HEK293 (cell line): ENCODE data around the gene ACBD3.
"Not testable (repeated sequence)": the region's sequence is repeated elsewhere in the genome, so short reads cannot be mapped to it uniquely, and the experiment has no call there.

ENCODE experiments used
- CTCF ChIA-PET: fragments of 350-600 bp; formaldehyde crosslinking; extraction: SDS; loops from one replicate; lab custom pipeline; 2021; ENCODE audit warnings: antibody characterized with exemption; lab: Yijun Ruan, JAX
- POLR2A ChIA-PET: fragments of 300-600 bp; formaldehyde crosslinking; extraction: SDS; loops from one replicate; lab custom pipeline; 2020; ENCODE audit warnings: antibody characterized with exemption, inconsistent platforms; lab: Yijun Ruan, JAX
- H3K27ac ChIP-seq: fragments of 200-500 bp; sonication (Bioruptor generic); 2 replicates; pipeline ENCODE4 v1.5.1; 2014; ENCODE audit warnings: low read depth, low read length, control low read depth, inconsistent platforms; ENCODE audit errors: extremely low read depth
- H3K36me3 ChIP-seq, 2 experiments: fragments of 200-500 bp in 1 of 2; sonication (Bioruptor generic) in 1 of 2; 1 replicate in 1 of 2; 2 replicates in 1 of 2; pipeline ENCODE4 v1.5.1; 2014 to 2017; ENCODE audit warnings: inconsistent platforms in 2 of 2, low read length in 2 of 2; ENCODE audit not compliant: control insufficient read depth in 2 of 2, insufficient read depth in 1 of 2
- H3K4me1 ChIP-seq: fragments of 200-500 bp; sonication (Bioruptor generic); 2 replicates; pipeline ENCODE4 v1.5.1; 2014; ENCODE audit warnings: mild to moderate bottlenecking, low read length, inconsistent platforms; ENCODE audit not compliant: control insufficient read depth, insufficient read depth
- H3K4me3 ChIP-seq: 2 replicates; pipeline ENCODE4 v1.5.1; 2011; ENCODE audit warnings: low read depth, mild to moderate bottlenecking, control low read depth, low read length, moderate library complexity
- H3K9me3 ChIP-seq: fragments of 200-500 bp; sonication (Bioruptor generic); 2 replicates; pipeline ENCODE4 v1.5.1; 2014; ENCODE audit warnings: low read depth, low read length, inconsistent platforms; ENCODE audit not compliant: control insufficient read depth, insufficient read depth
- SCRT2 ChIP-seq: fragments of 450-650 bp; formaldehyde crosslinking; IDR thresholded peaks from 2 replicates; pipeline ENCODE4 v1.5.1; 2016; ENCODE audit warnings: missing biosample characterization, missing genetic modification characterization
- ZFHX2 ChIP-seq: fragments of 450-650 bp; formaldehyde crosslinking; conservative IDR thresholded peaks from 2 replicates; pipeline ENCODE4 v1.5.1; 2016; ENCODE audit warnings: missing biosample characterization, missing genetic modification characterization
- ZFP41 ChIP-seq: fragments of 450-650 bp; formaldehyde crosslinking; IDR thresholded peaks from 2 replicates; pipeline ENCODE4 v1.5.1; 2016; ENCODE audit warnings: missing biosample characterization, missing genetic modification characterization, borderline replicate concordance
- ZNF148 ChIP-seq: fragments of 450-650 bp; formaldehyde crosslinking; IDR thresholded peaks from 2 replicates; pipeline ENCODE4 v1.5.0; 2017; ENCODE audit warnings: missing biosample characterization, missing genetic modification characterization, borderline replicate concordance
- ZNF292 ChIP-seq: fragments of 450-650 bp; formaldehyde crosslinking; IDR thresholded peaks from 2 replicates; pipeline ENCODE4 v1.5.1; 2016; ENCODE audit warnings: low read depth, missing biosample characterization, missing genetic modification characterization, borderline replicate concordance
- ZNF335 ChIP-seq: fragments of 450-650 bp; formaldehyde crosslinking; conservative IDR thresholded peaks from 2 replicates; pipeline ENCODE4 v1.5.1; 2016; ENCODE audit warnings: missing biosample characterization, missing genetic modification characterization
- ZNF362 ChIP-seq: fragments of 450-650 bp; formaldehyde crosslinking; IDR thresholded peaks from 2 replicates; pipeline ENCODE4 v1.5.1; 2016; ENCODE audit warnings: missing biosample characterization, missing genetic modification characterization
- ZNF544 ChIP-seq: fragments of 450-650 bp; formaldehyde crosslinking; IDR thresholded peaks from 2 replicates; pipeline ENCODE4 v1.5.0; 2017; ENCODE audit warnings: missing biosample characterization, missing genetic modification characterization
- ZNF610 ChIP-seq: fragments of 450-650 bp; formaldehyde crosslinking; IDR thresholded peaks from 2 replicates; pipeline ENCODE4 v1.5.1; 2016; ENCODE audit warnings: missing biosample characterization, missing genetic modification characterization, borderline replicate concordance
- ZNF670 ChIP-seq: fragments of 450-650 bp; formaldehyde crosslinking; IDR thresholded peaks from 2 replicates; pipeline ENCODE4 v1.5.1; 2016; ENCODE audit warnings: missing biosample characterization, missing genetic modification characterization, low read depth
- ZNF677 ChIP-seq: fragments of 450-650 bp; IDR thresholded peaks from 2 replicates; pipeline ENCODE4 v1.5.0; 2018; ENCODE audit warnings: missing biosample characterization, mild to moderate bottlenecking, missing genetic modification characterization, moderate library complexity
- ZNF692 ChIP-seq: fragments of 450-650 bp; formaldehyde crosslinking; IDR thresholded peaks from 2 replicates; pipeline ENCODE4 v1.5.1; 2016; ENCODE audit warnings: missing biosample characterization, missing genetic modification characterization
- ZNF701 ChIP-seq: fragments of 450-650 bp; formaldehyde crosslinking; IDR thresholded peaks from 2 replicates; pipeline ENCODE4 v1.5.1; 2016; ENCODE audit warnings: missing biosample characterization, missing genetic modification characterization
- ZNF707 ChIP-seq: fragments of 450-650 bp; formaldehyde crosslinking; IDR thresholded peaks from 2 replicates; pipeline ENCODE4 v1.5.1; 2016; ENCODE audit warnings: missing biosample characterization, missing genetic modification characterization
- ZNF843 ChIP-seq: fragments of 450-650 bp; formaldehyde crosslinking; IDR thresholded peaks from 2 replicates; pipeline ENCODE4 v1.5.1; 2016; ENCODE audit warnings: missing biosample characterization, missing genetic modification characterization
- ZSCAN18 ChIP-seq: fragments of 450-650 bp; formaldehyde crosslinking; IDR thresholded peaks from 2 replicates; pipeline ENCODE4 v1.5.1; 2016; ENCODE audit warnings: missing biosample characterization, missing genetic modification characterization
- TF ChIP-seq, protein P1 (sequence below): fragments of 450-650 bp; formaldehyde crosslinking; IDR thresholded peaks from 2 replicates; pipeline ENCODE4 v1.5.1; 2016; ENCODE audit warnings: missing biosample characterization, missing genetic modification characterization
- TF ChIP-seq, protein P2 (sequence below): fragments of 450-650 bp; formaldehyde crosslinking; IDR thresholded peaks from 2 replicates; pipeline ENCODE4 v1.5.1; 2016; ENCODE audit warnings: missing biosample characterization, missing genetic modification characterization

ACBD3 gene

GRCh38 chr1:226203240-226203639 is 16.7 kb upstream of the ACBD3 start:
- Histone ChIP-seq H3K4me3 (no peak overlapping the region), H3K9me3 (no peaks in the 10 kb centered on the region), H3K4me1 (no peaks in the 10 kb centered on the region), H3K27ac (no peak overlapping the region), H3K36me3 (no peaks in the 10 kb centered on the region)
- ChIA-PET CTCF (interaction anchor here (0.6 to 4.0 kb wide), 8 partner anchors 8 to 833 kb away, joined by 3 to 26 read pairs (median 5); no protein-coding TSS in a partner anchor), POLR2A (interaction anchor here (1.0 kb wide), 1 partner anchor 26 kb away, joined by 3 read pairs; no protein-coding TSS in a partner anchor)
- TF ChIP-seq ZNF843 (tag by site-specific recombination) (no peak), ZNF292 (tag by site-specific recombination) (no peak), ZNF335 (tag by site-specific recombination) (no peak), ZNF362 (no peak), ZFP41 (tag by site-specific recombination) (no peak), ZNF544 (tag by site-specific recombination) (no peak), ZSCAN18 (no peak), ZNF610 (tag by site-specific recombination) (no peak)
- TF ChIP-seq, protein P1, sequence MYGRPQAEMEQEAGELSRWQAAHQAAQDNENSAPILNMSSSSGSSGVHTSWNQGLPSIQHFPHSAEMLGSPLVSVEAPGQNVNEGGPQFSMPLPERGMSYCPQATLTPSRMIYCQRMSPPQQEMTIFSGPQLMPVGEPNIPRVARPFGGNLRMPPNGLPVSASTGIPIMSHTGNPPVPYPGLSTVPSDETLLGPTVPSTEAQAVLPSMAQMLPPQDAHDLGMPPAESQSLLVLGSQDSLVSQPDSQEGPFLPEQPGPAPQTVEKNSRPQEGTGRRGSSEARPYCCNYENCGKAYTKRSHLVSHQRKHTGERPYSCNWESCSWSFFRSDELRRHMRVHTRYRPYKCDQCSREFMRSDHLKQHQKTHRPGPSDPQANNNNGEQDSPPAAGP (tag by site-specific recombination): no peak

- not testable (repeated sequence) for H3K4me3 ChIP-seq, H3K4me1 ChIP-seq, H3K27ac ChIP-seq, H3K9me3 ChIP-seq, H3K36me3 ChIP-seq
- CTCF ChIA-PET: interaction anchor here (0.6 to 4.0 kb wide), 10 partner anchors 9 to 834 kb away, joined by 3 to 26 read pairs (median 4); no protein-coding TSS in a partner anchor
- 0 out of 2 replicates have a peak, but pooled peaks have one; percentile 10 for TF ChIP-seq ZFHX2
- POLR2A ChIA-PET: interaction anchor here (1.0 kb wide), 1 partner anchor 26 kb away, joined by 3 read pairs; no protein-coding TSS in a partner anchor
Observed at GRCh38 chr1:226202666-226203065, 16.1 kb upstream of the ACBD3 start.

GRCh38 chr1:226202246-226202645 is 15.7 kb upstream of the ACBD3 start:
- Histone ChIP-seq H3K4me1 (no peaks in the 10 kb centered on the region), H3K36me3 (no peaks in the 10 kb centered on the region), H3K4me3 (no peak overlapping the region), H3K27ac (no peak overlapping the region), H3K9me3 (no peaks in the 10 kb centered on the region)
- CTCF ChIA-PET: interaction anchor here (0.6 to 4.0 kb wide), 10 partner anchors 9 to 215 kb away, joined by 3 to 26 read pairs (median 4); no protein-coding TSS in a partner anchor
- POLR2A ChIA-PET: interaction anchor here (1.0 kb wide), 1 partner anchor 27 kb away, joined by 3 read pairs; no protein-coding TSS in a partner anchor
- TF ChIP-seq ZNF701 (tag by site-specific recombination) (no peak), ZNF707 (tag by site-specific recombination) (no peak), ZNF692 (tag by site-specific recombination) (no peak), ZNF670 (no peak), ZNF677 (no peak), SCRT2 (tag by site-specific recombination) (peak; percentile 93), ZNF362 (no peak), ZNF148 (tag by site-specific recombination) (no peak)
- TF ChIP-seq, protein P2, sequence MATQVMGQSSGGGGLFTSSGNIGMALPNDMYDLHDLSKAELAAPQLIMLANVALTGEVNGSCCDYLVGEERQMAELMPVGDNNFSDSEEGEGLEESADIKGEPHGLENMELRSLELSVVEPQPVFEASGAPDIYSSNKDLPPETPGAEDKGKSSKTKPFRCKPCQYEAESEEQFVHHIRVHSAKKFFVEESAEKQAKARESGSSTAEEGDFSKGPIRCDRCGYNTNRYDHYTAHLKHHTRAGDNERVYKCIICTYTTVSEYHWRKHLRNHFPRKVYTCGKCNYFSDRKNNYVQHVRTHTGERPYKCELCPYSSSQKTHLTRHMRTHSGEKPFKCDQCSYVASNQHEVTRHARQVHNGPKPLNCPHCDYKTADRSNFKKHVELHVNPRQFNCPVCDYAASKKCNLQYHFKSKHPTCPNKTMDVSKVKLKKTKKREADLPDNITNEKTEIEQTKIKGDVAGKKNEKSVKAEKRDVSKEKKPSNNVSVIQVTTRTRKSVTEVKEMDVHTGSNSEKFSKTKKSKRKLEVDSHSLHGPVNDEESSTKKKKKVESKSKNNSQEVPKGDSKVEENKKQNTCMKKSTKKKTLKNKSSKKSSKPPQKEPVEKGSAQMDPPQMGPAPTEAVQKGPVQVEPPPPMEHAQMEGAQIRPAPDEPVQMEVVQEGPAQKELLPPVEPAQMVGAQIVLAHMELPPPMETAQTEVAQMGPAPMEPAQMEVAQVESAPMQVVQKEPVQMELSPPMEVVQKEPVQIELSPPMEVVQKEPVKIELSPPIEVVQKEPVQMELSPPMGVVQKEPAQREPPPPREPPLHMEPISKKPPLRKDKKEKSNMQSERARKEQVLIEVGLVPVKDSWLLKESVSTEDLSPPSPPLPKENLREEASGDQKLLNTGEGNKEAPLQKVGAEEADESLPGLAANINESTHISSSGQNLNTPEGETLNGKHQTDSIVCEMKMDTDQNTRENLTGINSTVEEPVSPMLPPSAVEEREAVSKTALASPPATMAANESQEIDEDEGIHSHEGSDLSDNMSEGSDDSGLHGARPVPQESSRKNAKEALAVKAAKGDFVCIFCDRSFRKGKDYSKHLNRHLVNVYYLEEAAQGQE (tag by site-specific recombination): no peak
